Stimulated activated CD8-positive, alpha-beta memory T cell treated with anti-CD3 and anti-CD28 coated beads, Interleukin-4, amount 100 ng/mL, for 4 hours (primary cell): ENCODE data around the gene TMEM213.
"Not testable (repeated sequence)": the region's sequence is repeated elsewhere in the genome, so short reads cannot be mapped to it uniquely, and the experiment has no call there.

Experiments used
- DNase-seq, 2 donors: peaks; one replicate each; pipeline ENCODE4 v3.0.0-alpha.2; 2020; ENCODE audit warnings: low read depth in 2 of 2, low spot score in 1 of 2

TMEM213 gene

DNA sequence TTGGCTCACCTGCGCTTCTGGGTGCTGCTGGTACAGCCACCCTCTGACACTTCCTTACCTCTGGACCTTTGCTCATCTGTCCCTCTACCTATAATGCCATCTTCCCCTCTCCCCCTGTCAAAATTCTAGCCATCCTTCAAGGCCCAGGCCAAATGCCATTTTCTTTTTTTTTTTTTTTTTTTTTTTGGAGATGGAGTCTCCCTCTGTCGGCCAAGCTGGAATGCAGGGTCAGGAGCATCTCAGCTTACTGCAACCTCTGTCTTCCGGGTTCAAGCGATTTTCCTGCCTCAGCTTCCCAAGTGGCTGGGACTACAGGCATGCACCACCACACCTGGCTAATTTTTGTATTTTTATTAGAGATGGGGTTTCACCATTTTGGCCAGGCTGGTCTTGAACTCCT lies 748 bp upstream of the TMEM213 start:
- not testable (repeated sequence) for DNase-seq

DNA sequence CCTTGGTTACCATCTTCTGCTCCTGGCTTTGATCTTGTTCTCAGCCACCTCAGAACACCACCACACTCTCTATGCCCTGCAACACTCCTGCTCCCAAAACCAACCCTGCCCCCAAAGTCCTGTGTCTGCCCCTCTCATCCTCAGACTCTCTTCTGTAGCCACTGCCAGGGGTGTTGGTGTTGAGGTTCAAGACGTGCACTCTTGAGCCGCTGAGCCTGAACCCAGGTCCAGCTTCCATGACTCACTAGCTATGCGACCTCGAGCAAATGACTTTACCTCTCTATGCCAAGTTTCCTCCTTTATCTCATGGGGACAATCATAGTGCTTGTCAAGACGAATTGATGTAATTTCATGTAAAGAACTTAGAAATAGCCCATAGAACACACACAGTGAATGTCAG lies 1.0 kb downstream of the TMEM213 start:
- no peak for DNase-seq

DNA sequence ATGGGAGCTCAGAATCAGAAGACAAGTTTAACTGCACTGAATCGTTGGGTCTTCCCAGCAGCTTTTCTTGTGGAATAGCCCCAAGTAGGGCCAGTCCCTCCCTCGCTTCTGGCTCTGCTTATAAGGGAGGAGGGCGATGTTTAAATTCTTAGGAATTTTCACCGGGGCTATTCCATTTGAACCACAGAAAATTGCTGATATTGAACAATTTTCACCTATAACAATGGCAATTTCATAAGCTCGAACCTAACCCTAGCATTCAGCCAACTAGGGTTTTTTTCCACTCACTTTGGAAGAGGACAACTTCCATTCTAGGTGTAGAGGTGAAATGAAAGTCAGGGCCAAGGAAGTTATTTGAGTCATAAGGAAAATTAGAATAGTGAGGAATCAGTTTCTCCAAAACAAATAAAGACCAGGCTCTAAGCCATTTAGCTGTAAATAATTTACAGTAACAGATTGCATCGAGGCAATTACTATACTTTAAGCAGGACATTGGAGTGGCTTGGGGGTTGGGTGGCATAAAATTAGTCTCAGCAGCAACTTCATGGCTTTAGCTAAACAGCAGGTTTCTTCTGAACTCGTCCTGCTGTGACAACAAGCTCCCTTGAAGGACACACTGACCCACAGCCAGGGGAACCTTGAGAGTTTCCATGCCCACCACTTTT lies 1.7 kb downstream of the TMEM213 start:
- DNase-seq: no peak

- no peak for DNase-seq
Measured at GRCh38 chr7:138801256-138801655, 3.5 kb downstream of the TMEM213 start.

GRCh38 chr7:138802706-138803105 lies 4.9 kb downstream of the TMEM213 start:
- DNase-seq: no peak

- DNase-seq: no peak
Measured at GRCh38 chr7:138804618-138805017, 6.8 kb downstream of the TMEM213 start.

DNA sequence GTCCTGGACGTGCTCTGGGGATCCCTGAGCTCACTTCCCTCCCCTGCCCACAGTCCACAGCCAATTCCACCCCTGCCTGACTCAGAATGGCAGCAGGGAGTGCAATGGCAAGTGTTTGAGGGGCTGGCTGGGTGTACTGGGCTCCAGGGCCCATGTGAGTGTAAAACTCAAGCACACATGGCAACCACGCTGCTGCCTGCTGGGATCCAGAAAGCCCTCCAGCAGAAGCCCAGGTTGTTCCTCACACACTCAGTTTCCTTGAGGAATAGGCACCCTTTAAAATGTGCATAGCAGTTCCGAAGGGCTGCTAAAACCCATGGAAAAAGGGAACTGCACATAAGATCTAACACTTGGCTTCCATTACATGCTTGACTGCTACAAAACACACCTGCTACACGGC lies 11.6 kb downstream of the TMEM213 start:
- no peak for DNase-seq

- DNase-seq: not testable (repeated sequence)
Measured at GRCh38 chr7:138811327-138811726, 13.5 kb downstream of the TMEM213 start.

DNA sequence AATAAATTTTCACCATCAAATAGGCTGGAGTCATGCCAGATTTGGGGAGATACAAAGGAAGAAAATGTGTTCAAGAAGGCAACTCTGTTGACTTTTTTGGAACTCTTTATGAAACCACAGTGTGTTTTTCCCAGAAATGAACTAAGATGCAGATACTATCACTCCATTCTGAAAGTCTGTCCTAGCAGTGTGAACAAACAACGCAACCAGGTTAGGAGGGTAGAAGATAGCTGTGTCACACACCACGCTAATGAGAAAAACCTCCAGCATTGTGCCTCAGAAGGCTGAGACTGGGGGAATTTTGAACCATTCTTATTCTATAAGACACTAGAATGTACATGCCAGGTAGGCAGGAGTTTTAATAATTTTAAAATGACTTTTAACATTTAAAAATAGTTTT lies 16.2 kb downstream of the TMEM213 start:
- DNase-seq: no peak

DNA sequence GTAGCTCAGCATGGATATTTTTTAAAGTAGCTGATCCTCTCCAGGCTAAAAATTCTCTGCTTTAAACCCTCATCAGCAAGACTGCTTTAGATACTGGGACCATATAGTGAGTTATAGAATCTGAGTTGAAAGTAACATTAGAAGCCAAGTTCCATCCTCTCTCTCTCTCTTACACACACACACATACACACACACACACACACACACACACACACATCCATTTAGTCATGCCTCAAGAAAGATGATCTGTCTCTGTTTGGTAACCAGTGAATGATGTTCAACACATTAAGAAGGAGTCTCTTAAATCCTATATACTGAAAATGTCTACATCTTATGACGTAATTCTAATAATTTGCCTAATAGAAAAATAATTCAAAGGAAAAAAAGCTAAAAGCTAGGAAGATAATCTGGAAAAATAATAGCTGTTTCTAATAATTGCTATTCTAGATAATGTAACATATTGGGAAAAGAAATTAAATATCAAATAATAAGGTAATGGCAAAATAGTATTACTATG lies 17.1 kb downstream of the TMEM213 start:
- DNase-seq: no peak

DNA sequence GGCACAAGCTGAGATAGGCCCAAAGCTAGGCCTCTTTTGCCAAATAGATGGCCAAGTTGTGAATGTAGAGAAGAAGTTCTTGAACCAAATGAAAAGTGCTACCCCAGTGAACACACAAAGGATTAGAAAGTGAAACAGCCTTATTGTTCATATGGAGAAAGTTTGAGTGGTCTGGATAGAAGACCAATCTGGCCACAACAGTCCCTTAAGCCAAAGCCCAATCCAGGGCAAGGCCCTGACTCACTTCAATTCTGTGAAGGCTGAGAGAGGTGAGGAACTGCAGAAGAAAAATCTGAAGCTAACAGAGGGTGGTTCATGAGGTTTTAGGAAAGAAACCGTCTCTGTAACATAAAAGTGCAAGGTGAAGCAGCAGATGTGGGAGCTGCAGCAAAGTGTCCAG lies 18.9 kb downstream of the TMEM213 start:
- DNase-seq: no peak

- DNase-seq: no peak
Measured at GRCh38 chr7:138819625-138820024, 21.8 kb downstream of the TMEM213 start.

GRCh38 chr7:138821912-138822311 lies 24.1 kb downstream of the TMEM213 start:
- no peak for DNase-seq

DNA sequence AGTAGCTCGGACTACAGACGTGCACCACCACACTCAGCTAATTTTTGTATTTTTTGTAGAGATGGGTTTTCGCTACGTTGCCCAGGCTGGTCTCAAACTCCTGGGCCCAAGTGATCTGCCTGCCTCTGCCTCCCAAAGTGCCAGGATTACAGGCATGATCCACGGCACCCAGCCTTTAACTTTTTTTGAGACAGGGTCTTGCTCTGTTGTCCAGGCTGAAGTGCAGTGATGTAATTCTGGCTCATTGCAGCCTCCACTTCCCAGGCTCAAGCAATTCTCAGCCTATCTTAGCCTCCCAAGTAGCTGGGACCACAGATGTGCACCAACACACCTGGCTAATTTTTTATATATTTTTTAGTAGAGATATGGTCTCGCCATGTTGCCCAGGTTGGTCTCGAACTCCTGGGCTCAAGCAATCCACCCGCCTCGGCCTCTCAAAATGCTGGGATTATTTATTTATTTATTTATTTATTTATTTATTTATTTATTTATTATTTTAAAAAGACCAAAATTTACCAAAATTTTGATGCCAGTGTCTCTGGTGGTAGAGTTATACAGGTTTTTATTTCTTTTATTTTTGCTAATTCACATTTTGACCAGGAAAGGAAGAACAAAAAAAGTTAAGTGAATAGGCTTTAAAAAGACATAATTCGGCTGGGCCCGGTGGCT lies 25.2 kb downstream of the TMEM213 start:
- DNase-seq: no peak

- no peak for DNase-seq
Measured at GRCh38 chr7:138825049-138825721, 27.4 kb downstream of the TMEM213 start.

GRCh38 chr7:138828302-138828701 lies 30.5 kb downstream of the TMEM213 start:
- DNase-seq: no peak

- no peak for DNase-seq
Measured at GRCh38 chr7:138829335-138829734, 31.5 kb downstream of the TMEM213 start.

- no peak for DNase-seq
Measured at GRCh38 chr7:138832966-138833365, 35.2 kb downstream of the TMEM213 start.

DNA sequence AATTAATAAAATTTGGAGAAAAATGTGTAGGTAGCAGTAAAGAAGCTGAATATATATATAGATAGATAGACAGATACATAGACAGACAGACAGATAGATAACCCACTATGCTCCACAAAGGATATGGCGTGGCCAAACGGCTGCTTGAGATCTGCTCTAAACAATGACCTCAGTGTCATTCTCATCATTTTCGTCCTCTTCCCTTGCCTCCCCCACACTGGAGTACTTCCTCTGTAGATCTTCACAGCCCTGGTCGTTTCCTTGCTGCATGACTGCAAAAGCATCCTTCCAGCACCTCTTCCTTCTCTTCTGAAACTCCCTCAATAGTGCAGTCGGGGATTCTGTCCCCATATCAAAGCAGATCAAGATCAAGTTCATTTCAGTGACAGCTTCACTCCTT lies 35.8 kb downstream of the TMEM213 start:
- DNase-seq: no peak

DNA sequence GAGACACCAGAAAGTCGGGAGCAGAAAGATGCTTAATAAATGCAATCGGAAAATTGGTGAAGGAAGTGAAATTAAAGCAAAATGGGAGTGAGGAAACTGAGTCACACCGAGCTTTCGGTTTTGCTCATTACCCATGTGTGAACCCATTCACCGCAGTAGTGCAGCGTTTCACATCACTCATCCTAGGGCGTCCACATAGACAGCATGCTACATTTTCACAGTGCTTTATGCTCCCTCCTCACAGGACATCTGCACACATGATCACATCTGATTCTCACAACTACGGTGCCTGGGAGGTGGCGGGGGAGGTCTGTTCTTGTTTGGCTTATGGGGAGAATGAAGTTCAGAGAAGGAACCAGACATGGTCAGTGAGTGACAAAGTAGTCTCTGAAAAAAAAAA lies 36.8 kb downstream of the TMEM213 start:
- no peak for DNase-seq

DNA sequence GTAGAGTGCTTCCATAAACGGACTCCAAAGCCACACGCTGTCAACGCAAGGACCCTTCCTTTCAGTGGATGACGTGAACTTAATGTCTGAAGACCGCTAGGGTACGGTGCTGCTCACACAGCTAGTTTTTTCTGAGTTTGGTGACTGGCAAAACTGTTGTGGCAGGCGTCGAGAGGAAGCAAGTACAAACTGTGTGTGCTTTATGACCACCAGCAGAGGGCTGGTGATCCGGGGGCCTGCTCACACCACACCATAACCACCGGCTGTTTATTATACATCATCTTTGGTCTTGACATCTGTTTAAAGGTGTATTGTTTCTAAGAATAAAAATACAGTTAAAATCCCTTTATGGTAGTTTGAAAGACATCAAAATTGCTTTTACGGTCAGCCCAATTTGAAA lies 37.3 kb downstream of the TMEM213 start:
- no peak for DNase-seq

DNA sequence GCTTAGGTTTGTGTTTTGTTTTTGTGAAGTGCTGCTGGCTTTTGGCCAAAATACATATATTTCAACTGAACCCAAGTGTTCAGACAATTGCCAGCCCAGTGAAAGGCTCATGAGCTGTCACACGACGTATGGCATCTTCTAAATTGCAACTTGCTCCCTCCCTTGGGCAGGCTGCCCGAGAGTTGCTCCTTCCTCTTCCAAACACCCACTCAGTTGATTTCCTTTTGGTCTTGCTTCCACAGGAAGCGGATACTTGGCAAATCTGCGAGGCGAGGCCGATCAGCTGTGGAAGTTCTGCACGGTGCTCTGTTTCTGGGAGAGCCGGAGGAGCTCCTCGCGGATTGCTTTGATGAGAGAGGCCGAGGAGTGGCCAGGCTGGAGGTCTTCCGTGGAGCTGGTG lies 39.8 kb downstream of the TMEM213 start:
- DNase-seq: no peak
